GM12873 (cell line): ENCODE measurements around the gene AADACL3.

Source experiments
- TF ChIP-seq, protein P1 (sequence below): IDR thresholded peaks from 2 replicates; pipeline ENCODE4 v1.5.1; 2012; ENCODE audit warnings: low read depth, mild to moderate bottlenecking, moderate library complexity, low read length, control low read depth; ENCODE audit not compliant: insufficient read depth; ENCODE audit errors: missing control alignments

AADACL3 gene

DNA sequence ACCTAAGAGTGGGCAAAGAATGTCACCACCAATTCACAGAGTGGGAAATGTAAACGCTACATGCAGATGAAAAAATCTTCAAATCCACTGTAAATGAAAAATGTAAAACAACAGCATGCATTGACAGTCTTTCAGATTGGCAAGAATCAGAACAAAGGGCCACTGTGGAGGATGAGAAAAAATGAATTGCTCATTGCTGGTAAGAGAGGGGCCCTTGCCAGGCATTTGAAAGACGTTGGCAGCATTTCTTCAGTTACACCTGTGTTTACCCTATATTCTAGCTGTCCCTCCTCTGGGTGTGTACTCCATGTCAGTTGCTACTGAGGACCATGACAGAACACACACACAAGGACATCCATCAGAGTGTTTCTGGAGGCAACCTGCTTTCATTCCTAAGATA, 25.8 kb upstream of the AADACL3 start:
- TF ChIP-seq, protein P1, sequence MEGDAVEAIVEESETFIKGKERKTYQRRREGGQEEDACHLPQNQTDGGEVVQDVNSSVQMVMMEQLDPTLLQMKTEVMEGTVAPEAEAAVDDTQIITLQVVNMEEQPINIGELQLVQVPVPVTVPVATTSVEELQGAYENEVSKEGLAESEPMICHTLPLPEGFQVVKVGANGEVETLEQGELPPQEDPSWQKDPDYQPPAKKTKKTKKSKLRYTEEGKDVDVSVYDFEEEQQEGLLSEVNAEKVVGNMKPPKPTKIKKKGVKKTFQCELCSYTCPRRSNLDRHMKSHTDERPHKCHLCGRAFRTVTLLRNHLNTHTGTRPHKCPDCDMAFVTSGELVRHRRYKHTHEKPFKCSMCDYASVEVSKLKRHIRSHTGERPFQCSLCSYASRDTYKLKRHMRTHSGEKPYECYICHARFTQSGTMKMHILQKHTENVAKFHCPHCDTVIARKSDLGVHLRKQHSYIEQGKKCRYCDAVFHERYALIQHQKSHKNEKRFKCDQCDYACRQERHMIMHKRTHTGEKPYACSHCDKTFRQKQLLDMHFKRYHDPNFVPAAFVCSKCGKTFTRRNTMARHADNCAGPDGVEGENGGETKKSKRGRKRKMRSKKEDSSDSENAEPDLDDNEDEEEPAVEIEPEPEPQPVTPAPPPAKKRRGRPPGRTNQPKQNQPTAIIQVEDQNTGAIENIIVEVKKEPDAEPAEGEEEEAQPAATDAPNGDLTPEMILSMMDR = no peak

DNA sequence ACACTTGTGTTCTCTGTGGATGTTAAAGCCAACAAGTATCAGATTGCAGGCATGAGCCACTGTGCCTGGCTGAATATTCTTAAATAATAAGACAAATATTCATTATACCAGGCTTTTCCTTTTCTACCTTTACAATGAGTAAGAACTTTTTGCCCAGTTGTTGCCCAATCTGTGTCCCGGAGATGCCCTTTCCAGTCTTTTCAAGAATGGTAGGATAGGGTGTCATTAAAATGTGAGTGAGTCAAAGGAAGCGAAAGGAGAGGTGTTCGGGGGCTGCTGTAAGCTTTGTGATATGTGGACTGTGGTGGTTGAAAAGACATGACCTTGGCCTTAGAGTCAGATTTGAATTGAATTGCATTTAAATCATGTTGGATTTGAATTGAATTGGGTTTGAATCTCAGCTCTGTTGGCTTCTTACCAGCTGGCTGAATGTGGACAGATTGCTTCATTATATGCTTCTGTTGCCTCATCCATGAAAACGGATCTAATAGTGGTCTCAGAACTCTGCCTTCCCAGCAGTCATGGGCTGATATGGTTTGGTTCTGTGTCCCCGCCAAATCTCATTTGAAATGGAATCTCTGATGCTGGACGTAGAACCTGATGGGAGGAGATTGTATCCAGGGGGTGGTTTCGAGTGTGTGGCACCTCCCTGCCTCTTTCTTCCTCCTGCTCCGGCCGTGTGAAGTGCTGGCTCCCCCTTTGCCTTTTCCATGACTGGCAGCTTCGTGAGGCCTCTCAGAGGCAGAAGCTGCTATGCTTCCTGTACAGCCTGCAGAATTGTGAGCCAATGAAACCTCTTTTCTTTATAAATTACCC, 22.7 kb upstream of the AADACL3 start:
- TF ChIP-seq, protein P1 = no peak

DNA sequence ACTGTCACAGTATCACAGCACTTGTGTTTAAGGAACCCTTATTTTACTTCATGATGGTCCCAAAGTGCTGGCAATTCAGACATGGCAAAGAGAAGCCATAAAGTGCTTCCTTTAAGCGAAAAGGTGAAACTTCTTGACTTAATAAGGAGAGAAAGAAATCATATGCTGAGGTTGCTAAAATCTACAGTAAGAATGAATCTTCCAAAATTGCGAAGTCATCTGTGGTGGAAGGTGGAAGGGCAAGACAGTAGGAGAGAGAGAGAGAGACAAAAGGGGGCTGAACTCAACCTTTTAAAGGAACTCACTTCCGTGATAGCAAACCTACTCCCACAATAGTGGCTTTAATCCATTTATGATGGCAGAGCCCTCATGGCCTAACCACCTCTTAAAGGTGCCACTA, 19.3 kb upstream of the AADACL3 start:
- TF ChIP-seq, protein P1 = no peak

DNA sequence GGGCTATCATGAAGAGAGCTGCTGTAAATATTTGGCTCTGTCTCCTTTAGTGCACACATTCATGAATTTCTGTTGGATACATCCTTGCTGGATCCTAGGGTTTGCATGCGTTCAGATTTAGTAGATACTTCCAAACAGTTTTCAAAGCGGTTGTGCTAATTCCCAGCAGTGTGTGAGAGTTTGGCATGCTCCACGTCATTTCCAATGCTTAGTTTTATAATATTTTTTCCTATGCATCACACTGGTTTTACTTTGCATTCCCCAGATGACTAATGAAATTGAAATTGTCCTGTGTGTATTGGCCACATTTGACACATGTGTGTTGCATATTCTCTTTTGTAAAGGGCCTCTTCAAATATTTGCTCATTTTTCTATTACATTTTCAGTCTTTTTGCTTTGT, 18.5 kb upstream of the AADACL3 start:
- TF ChIP-seq, protein P1 = no peak

DNA sequence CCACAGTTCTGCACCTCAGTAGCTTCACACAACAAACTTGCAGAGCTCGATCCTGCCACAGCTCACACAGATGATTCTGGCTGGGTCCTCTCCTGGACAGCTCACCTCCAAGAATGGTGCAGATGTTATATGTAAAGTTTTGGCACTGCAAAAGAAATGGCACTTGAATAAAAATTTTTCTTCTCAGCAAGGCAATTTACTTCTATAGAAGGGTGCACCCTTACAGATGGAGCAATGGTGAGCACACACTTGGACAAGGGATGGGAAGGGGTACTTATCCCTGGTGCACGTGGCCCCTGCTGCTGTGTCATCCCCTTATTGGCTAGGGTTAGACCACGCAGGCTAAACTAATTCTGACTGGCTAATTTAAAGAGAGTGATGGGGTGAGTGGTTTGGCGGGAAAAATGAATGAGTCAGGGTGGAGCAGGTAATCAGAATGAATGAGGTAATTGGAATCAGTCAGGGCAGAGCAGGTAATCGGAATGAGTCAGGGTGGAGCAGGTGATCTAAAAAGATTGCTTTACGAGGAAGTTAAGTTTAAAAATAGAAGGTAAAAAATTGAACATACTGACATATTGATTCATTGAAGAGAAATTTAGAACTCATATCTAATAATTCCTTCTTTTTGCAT, 12.0 kb upstream of the AADACL3 start:
- TF ChIP-seq, protein P1 = no peak

DNA sequence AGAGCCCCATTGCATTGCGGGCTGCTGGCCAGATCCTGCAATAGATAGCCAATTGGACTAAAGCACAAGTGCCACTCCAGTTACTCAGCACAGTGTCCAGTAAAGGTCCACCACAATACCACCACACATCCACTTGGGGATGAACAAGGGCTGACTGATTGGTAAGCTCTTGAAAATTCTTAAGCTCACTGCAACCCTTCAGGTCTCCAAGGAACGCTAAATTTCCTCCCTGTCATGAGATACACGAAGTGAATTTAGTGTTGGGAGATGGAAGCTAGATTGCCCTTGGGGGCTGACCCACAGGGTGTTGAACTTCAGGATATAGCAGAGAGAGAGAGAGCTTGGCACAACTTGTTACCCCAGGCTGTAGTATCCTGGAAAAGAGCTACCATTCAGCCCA, 9.8 kb upstream of the AADACL3 start:
- TF ChIP-seq, protein P1 = no peak

DNA sequence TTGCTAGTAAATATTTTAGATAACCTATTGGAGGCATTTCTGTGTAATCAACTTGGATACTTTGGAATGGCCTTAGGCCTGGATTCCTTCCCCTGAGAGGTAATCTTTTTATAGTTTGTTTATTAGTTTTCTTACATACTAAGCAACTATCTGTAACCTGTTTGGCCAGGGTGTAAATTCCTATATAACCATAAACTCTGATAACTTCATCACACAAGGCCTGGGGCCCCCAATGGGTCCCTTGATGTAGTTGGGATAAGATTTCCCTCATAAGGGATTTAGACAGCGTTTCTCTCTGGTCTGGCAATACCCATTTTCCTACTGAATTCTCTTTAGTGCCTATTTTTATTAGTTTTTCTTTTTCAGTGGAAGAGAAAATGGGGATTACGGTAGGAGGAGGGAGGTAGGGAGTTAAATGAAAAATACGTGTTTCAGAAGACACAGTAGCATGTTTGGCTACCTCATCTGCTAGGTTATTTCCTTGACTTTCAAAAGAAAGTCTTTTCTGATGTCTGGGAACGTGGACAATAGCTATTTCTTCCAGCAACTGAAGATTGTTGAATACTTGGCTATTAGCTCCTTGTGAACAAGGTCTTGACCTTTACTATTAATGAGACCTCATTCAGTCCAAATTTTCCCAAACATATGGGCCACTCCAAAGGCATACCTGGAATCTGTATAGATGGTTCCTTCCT, 7.4 kb upstream of the AADACL3 start:
- TF ChIP-seq, protein P1 = no peak
